IPS-20b (cell line): ENCODE measurements around the gene RNF135.

Source experiments
- H3K27ac ChIP-seq: one replicate; pipeline ENCODE4 v1.5.1; 2013; ENCODE audit warnings: low read length
- H3K27me3 ChIP-seq: 2 replicates; pipeline ENCODE4 v1.6.1; 2013; ENCODE audit warnings: mild to moderate bottlenecking, low read length, inconsistent platforms; ENCODE audit not compliant: insufficient read depth
- H3K36me3 ChIP-seq: 2 replicates; pipeline ENCODE4 v1.6.1; 2013; ENCODE audit warnings: low read depth, mild to moderate bottlenecking, inconsistent platforms, low read length, moderate library complexity; ENCODE audit not compliant: insufficient read depth
- H3K4me1 ChIP-seq: 2 replicates; pipeline ENCODE4 v1.6.1; 2013; ENCODE audit warnings: mild to moderate bottlenecking, control low read depth, inconsistent platforms, low read length, moderate library complexity; ENCODE audit not compliant: insufficient read depth
- H3K4me3 ChIP-seq: 2 replicates; pipeline ENCODE4 v1.5.1; 2013; ENCODE audit warnings: mild to moderate bottlenecking, low read length, inconsistent platforms
- H3K9ac ChIP-seq: 2 replicates; pipeline ENCODE4 v1.6.1; 2013; ENCODE audit warnings: low read depth, mild to moderate bottlenecking, inconsistent platforms, low read length, moderate library complexity
- H3K9me3 ChIP-seq: 2 replicates; pipeline ENCODE4 v1.6.1; 2013; ENCODE audit warnings: mild to moderate bottlenecking, low read depth, low read length, inconsistent platforms; ENCODE audit not compliant: insufficient read depth

RNF135 gene

DNA sequence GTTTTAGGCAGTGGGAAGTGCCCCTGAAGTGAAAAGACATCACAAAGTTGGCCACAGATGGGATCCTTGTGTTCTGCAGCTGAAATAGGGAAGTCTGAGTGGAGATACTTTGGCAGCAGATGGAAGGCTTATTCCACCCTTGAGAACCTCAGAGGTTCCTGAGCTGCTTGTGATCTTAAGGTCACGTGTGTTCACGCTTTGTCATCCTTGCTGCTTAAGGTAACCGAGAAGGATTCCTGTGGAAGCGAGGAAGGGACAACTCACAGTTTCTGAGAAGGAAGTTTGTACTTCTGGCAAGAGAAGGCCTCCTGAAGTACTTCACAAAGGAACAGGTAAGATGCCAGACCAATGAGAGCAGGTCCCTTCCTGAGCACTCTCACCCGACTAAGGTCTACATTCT lies 36.9 kb upstream of the RNF135 start:
- no peaks in the 10 kb centered on the region for H3K4me1 ChIP-seq
- no peak overlapping the region for H3K9ac ChIP-seq
- H3K27me3 ChIP-seq: no peaks in the 10 kb centered on the region
- no peaks in the 10 kb centered on the region for H3K36me3 ChIP-seq
- no peak overlapping the region for H3K27ac ChIP-seq
- H3K4me3 ChIP-seq: no peak overlapping the region
- H3K9me3 ChIP-seq: no peaks in the 10 kb centered on the region

DNA sequence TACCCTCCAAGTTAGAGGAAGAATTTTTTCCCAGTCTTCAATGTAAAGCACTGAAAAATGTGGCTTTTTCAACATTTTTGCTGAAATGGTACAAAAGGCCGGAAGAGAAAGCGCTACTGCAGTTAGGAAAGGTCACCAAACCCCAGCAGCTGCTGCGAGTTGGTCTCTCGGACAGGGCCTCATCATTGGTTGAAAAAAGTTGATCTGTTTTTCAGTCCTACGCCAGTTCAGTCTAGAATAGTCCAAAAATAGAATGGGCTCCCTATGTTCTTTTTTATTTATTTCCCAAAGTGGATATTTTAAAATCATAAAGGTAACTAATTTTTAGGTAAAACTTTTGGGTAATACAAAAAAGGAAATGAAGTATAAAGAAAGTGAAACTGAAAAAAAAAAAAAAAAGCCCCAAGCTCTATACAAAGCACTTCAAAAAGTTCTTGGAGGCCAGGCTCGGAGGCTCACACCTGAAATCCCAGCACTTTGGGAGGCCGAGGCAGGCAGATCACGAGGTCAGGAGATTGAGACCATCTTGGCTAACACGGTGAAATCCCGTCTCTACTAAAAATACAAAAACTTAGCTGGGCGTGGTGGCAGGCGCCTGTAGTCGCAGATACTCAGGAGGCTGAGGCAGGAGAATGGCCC lies 31.7 kb upstream of the RNF135 start:
- Histone ChIP-seq H3K36me3 (no peaks in the 10 kb centered on the region), H3K27me3 (no peaks in the 10 kb centered on the region), H3K9ac (no peak overlapping the region), H3K4me3 (no peak overlapping the region), H3K27ac (no peak overlapping the region), H3K4me1 (no peaks in the 10 kb centered on the region), H3K9me3 (no peaks in the 10 kb centered on the region)

DNA sequence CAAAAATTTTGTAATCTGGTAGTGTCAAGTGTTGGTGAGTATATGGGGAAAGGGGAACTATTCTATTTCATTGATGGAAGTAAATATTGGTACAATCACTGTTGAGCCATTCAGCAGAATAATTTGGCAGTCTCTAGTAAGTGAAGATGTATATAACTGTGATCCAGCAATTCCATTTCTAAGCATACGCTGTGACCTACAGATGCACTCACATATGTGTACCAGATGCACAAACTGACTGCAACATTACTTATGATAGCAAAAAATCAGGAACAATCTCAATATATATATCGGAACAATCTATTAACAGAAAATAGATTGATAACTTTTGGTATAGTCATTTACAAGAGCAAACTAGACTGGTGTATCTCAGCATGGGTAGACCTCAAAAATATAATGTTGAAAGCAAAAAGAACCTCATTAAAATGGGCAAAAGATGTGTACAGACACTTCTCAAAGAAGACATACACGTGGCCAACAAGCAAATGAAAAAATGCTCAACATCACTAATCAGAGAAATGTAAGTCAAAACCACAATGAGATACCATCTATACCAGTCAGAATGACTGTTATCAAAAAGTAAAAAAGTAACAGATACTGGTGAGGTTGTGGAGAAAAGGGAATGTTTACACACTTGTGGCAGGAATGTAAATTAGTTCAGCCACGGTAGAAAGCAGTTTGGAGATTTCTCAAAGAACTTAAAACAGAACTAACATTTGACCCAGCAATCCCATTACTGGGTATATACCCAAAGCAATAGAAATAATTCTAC lies 28.3 kb upstream of the RNF135 start:
- H3K9ac ChIP-seq: no peak overlapping the region
- H3K9me3 ChIP-seq: no peaks in the 10 kb centered on the region
- H3K4me1 ChIP-seq: no peaks in the 10 kb centered on the region
- no peaks in the 10 kb centered on the region for H3K27me3 ChIP-seq
- no peaks in the 10 kb centered on the region for H3K36me3 ChIP-seq
- no peak overlapping the region for H3K4me3 ChIP-seq
- no peak overlapping the region for H3K27ac ChIP-seq

DNA sequence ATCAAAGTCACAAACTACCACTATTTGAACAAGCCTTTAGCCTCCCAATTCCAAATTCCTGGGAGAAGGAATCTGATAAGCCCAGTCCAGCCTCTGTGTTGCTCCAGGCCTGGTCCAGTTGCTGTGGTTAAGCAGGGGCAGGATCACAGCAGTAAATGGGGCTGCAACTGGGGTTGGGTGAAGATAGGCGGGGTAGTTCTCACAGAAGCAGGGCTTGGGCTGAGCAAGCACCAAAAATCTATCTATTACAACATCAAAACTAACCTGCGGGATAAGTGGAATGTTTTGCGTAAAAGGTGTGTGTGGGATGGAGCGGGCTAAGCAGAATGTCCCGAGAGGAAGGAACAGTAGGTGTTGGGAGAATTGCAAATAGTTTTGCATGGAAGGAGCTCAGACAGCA lies 23.0 kb upstream of the RNF135 start:
- no peaks in the 10 kb centered on the region for H3K9me3 ChIP-seq
- no peak overlapping the region for H3K4me3 ChIP-seq
- no peak overlapping the region for H3K9ac ChIP-seq
- no peaks in the 10 kb centered on the region for H3K4me1 ChIP-seq
- H3K27me3 ChIP-seq: no peaks in the 10 kb centered on the region
- H3K36me3 ChIP-seq: no peaks in the 10 kb centered on the region
- H3K27ac ChIP-seq: no peak overlapping the region

DNA sequence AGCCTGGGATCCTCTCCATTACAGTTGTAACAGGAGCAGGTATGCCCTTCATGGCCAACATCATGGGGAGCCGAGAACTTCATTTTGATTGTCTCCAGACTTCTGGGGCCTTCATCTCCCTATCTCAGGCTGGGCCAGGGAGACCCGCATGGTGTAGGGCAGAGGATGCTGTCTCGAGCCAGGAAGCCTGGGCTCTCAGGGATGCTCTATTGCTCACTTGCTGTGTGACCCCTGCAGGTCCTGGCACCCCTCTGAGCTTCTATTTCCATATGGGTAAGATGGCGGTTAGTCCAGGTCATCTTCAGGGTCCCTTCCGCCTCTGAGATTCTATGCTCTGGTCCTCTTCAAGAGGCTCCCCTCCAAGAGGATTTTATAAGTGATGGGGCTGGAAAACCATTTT lies 20.6 kb upstream of the RNF135 start:
- Histone ChIP-seq H3K27ac (no peak overlapping the region), H3K4me1 (no peaks in the 10 kb centered on the region), H3K36me3 (no peaks in the 10 kb centered on the region), H3K9ac (no peak overlapping the region), H3K4me3 (no peak overlapping the region), H3K27me3 (no peaks in the 10 kb centered on the region), H3K9me3 (no peaks in the 10 kb centered on the region)

DNA sequence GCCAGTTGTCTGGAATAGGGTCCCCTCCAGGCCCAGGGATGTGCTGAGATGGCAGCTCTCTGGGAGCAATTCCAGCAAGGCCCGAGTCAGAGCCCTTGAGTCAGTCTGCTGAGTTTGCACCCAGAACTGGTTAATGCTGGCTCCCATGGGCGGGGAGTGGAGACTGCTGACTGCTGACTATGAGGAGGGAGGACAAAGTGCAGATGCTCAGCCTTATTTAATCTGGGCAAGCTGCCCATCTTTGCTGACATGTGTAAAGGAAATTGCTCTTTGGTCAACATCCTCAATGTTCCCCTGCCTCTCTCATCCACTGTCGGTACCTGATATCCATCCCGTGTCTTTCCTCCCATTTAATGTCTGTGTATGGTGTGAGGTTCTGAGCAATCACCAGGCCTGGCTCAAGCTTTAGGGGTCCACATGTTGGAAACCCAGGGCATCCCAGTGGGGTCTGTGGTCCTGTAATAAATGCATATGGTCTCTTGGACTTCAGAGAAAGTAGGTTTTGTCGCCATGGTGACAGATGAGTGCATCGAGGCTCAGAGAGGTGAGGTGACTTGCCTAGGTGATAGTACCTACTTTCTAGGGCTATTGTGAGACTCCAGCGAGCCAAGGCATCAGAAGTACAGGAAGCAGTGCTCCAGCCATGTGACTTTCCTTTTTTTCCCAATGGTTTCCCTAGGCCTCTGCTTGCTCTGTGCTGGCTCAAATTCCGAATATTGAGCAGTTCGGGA lies 20.0 kb upstream of the RNF135 start:
- no peaks in the 10 kb centered on the region for H3K27me3 ChIP-seq
- no peaks in the 10 kb centered on the region for H3K36me3 ChIP-seq
- H3K4me1 ChIP-seq: no peaks in the 10 kb centered on the region
- no peak overlapping the region for H3K27ac ChIP-seq
- no peaks in the 10 kb centered on the region for H3K9me3 ChIP-seq
- H3K4me3 ChIP-seq: no peak overlapping the region
- no peak overlapping the region for H3K9ac ChIP-seq

DNA sequence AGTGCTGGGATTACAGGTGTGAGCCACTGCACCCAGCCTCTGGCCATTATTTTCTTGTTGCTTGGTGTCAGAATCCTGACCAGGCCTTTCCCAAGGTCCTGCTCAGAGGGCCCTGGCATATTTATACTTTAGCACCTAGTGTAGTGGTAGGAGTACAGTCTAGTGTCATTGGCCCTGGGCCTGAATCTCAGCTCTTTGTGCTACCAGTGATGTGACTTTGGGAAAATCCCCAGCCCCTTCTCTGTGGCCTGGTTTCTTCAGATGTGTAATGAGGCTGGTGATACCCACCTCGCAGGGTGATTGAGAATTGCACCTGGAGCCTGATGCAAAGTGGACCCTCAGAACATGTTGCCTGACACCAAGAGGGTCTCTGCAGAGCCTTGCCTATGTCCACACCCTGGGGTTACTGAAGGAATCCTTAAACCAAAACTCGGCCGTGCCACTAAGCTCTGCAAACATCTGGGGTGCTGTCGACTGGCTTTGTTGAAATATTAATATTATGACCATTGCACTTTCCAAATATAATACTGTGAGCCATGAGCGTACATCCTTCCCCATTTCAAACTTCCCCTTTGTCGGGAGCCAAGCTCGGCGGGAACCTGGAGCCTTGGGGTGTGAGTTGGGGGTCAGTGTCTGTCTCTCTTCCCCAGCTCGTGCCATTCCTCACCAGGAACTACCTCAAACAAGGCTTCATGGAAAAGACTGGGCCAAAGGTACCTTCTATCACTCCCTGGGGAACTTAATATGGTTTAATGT lies 18.0 kb upstream of the RNF135 start:
- H3K4me3 ChIP-seq: no peak overlapping the region
- H3K27ac ChIP-seq: no peak overlapping the region
- H3K27me3 ChIP-seq: no peaks in the 10 kb centered on the region
- no peak overlapping the region for H3K9ac ChIP-seq
- peaks cover 7% of the 10 kb centered on the region for H3K4me1 ChIP-seq
- H3K36me3 ChIP-seq: no peaks in the 10 kb centered on the region
- H3K9me3 ChIP-seq: no peaks in the 10 kb centered on the region

DNA sequence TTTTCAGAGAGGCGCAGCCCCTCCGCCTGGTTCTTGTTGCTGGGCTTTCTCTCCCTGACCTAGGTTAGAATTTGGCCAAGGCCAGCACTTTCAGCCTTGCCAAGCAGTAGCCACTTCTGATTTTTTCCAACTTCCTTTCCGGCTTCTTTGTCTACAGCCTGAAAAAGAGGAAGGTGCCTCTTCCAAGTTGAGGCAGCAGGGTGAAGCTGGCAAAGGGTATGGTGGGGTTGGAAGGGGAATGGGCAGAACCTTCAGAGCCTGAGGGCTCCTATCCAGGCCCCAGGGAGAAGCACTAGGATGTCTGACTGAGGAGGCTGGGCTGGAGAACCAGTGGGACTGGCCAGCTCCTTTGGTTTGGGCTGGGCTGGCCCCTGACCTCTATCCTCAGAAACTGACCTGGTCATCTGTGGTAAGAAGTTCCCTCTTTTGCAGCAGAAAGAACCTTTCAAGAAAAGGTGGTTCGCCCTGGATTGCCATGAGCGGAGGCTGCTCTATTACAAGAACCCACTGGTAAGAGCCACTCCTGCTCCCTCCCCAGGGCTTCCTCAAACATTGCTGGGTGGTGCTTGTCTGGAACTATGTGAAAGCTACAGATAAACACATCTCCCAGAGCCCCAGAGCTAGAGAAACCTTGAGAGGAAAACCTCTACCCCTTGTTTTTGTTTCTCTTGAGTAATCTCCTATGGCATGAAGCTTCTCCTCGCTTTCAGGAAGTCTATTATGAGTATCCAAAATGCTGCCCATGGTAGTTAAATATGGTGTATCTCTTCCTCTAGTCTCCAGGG lies 16.6 kb upstream of the RNF135 start:
- H3K9me3 ChIP-seq: no peaks in the 10 kb centered on the region
- no peaks in the 10 kb centered on the region for H3K27me3 ChIP-seq
- H3K4me1 ChIP-seq: peaks cover 7% of the 10 kb centered on the region
- no peak overlapping the region for H3K4me3 ChIP-seq
- no peaks in the 10 kb centered on the region for H3K36me3 ChIP-seq
- no peak overlapping the region for H3K27ac ChIP-seq
- no peak overlapping the region for H3K9ac ChIP-seq

DNA sequence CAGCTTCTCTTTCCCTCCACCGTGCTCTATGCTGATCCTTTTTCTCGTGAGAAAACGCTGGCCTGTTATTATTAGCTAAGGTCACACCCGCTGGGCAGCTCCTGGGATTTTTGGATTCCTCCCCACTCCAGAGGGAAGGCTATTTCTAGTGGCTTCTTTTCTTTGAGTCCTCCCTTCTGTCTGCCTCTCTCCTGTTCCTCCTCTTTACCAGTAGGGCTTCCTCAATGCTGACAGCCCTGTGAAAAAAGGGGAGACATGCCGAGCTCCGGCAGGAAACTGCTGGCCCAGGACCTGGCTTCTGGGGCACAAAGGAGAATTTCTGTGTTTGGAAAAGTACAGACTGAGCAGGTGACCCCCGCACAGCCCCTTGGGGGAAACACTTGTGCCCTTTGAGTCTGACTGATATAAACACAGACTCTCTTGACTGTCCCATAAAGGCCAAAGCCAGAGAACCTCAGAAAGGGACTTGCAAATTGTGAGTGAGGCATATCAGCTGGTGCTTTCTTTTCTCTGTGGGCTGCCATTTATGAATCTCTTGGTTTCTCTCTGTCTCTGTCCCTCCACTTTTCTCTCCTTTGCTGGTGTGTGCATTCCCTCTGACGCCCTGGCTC lies 14.0 kb upstream of the RNF135 start:
- Histone ChIP-seq H3K27me3 (no peaks in the 10 kb centered on the region), H3K27ac (no peak overlapping the region), H3K9me3 (no peaks in the 10 kb centered on the region), H3K9ac (peak overlapping the region; percentile 16; the same call in 1 of the 2 replicates), H3K4me3 (no peak overlapping the region), H3K4me1 (peaks cover 10% of the 10 kb centered on the region), H3K36me3 (no peaks in the 10 kb centered on the region)

DNA sequence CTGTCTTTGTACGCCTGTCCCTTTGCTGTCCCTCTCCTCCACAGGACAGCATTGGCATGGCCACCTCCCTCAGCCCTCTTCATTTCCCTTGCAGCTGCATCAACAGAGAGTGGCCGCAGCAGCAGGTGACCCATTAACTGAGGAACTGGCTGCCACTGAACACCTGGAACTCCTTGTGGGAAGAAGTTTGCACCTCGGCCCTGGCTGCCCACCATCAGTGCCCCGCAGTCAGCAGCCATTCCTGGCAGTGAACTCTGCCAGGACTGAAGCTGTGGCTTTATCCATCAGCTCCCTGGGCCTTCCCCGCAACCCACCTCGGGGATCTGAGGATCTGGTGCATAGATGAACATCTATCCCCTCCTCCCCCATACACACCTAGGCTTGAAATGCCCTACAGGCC lies 13.1 kb upstream of the RNF135 start:
- Histone ChIP-seq H3K27ac (no peak overlapping the region), H3K36me3 (no peaks in the 10 kb centered on the region), H3K4me1 (peaks cover 10% of the 10 kb centered on the region), H3K9me3 (no peaks in the 10 kb centered on the region), H3K9ac (no peak overlapping the region), H3K27me3 (no peaks in the 10 kb centered on the region), H3K4me3 (no peak overlapping the region)

DNA sequence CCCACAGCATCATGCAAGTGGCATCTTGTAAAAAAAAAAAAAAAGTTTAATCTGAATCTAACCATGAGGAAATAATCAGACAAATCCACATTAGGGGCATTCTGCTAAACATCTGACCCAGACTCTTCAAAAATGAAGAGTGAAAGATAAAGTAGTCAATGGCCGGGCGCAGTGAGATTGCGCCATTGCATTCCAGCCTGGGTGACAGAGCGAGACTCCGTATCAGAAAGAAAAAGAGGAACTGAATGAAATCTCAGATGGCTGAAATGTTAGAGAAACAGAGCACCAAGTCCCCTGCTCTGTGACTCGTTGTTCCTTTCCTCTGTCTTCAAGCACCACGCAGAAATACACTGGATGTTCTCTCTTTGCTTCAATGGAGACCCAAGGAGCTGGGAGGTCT lies 12.7 kb upstream of the RNF135 start:
- no peak overlapping the region for H3K9ac ChIP-seq
- H3K27me3 ChIP-seq: no peaks in the 10 kb centered on the region
- H3K9me3 ChIP-seq: no peaks in the 10 kb centered on the region
- no peak overlapping the region for H3K27ac ChIP-seq
- no peak overlapping the region for H3K4me3 ChIP-seq
- peaks cover 10% of the 10 kb centered on the region for H3K4me1 ChIP-seq
- H3K36me3 ChIP-seq: no peaks in the 10 kb centered on the region
